ENCODE data around the gene ANKRD13C.

GRCh38 chr1:70348399-70349165 lies 5.9 kb downstream of the ANKRD13C start:
- TF ChIP-seq CTCF (IDR thresholded peaks at IDR 0.05 in 8 of 11, conservative IDR thresholded peaks at IDR 0.05 in 3 of 11) (no peak), POLR2A (IDR thresholded peaks at IDR 0.05) (no peak)

Data from spleen (tissue), 7 donors.